ENCODE results near the gene CRIP2. TPM values are rescaled to one million over a fixed set of nuclear protein-coding genes. Genes with fewer than 3 reads are reported as not detected.
A peak's percentile ranks its signal among the peaks of the same experiment; 100 is the strongest.

The CRIP2 gene
- polyA plus RNA-seq, 4 donors = 8.9 to 137 (median 34.6) TPM

- H3K27me3 ChIP-seq (ENCODE audit: control insufficient read depth in 3 of 3, insufficient read depth in 3 of 3, low read length in 3 of 3) = peaks cover 0 to 17% (median 4%) of the 10 kb centered on the region in 3 donors
- WGBS, 3 donors = 63 to 72% (median 69%) methylated on average over 20 of the region's 20 CpGs
- DNase-seq (peak in 1 of 2 donors; percentile 54), FAIRE-seq (no peak)
- H3K4me3 ChIP-seq (ENCODE audit: low read depth in 1 of 3, low read length in 3 of 3) = no peak overlapping the region
- peaks cover 0 to 6% (median 0%) of the 10 kb centered on the region in 3 donors for H3K36me3 ChIP-seq (ENCODE audit: control insufficient read depth in 3 of 3, insufficient read depth in 2 of 3, low read depth in 1 of 3, low read length in 3 of 3)
- peaks cover 2 to 71% (median 7%) of the 10 kb centered on the region in 3 donors for H3K4me1 ChIP-seq (ENCODE audit: control insufficient read depth in 3 of 3, insufficient read depth in 2 of 3, low read depth in 1 of 3, low read length in 2 of 3)
- no peaks in the 10 kb centered on the region for H3K9me3 ChIP-seq (ENCODE audit: control insufficient read depth in 2 of 2, insufficient read depth in 1 of 2, low read depth in 1 of 2, low read length in 1 of 2)
- peak overlapping the region in 1 of 3 donors; percentile 98 for H3K27ac ChIP-seq (ENCODE audit: low read depth in 1 of 3, low read length in 2 of 3)
Observed at GRCh38 chr14:105484069-105484996, 9.7 kb downstream of the CRIP2 start.

- FAIRE-seq = no peak
- WGBS, 3 donors = 78 to 85% (median 84%) methylated on average over 14 to 16 of the region's 16 CpGs
- Histone ChIP-seq H3K9me3 (ENCODE audit: control insufficient read depth in 2 of 2, insufficient read depth in 1 of 2, low read depth in 1 of 2, low read length in 1 of 2) (no peaks in the 10 kb centered on the region), H3K4me1 (ENCODE audit: control insufficient read depth in 3 of 3, insufficient read depth in 2 of 3, low read depth in 1 of 3, low read length in 2 of 3) (peaks cover 2 to 73% (median 7%) of the 10 kb centered on the region in 3 donors), H3K27ac (ENCODE audit: low read depth in 1 of 3, low read length in 2 of 3) (peak overlapping the region in 1 of 3 donors; percentile 96), H3K27me3 (ENCODE audit: control insufficient read depth in 3 of 3, insufficient read depth in 3 of 3, low read length in 3 of 3) (peaks cover 0 to 11% (median 0%) of the 10 kb centered on the region in 3 donors), H3K36me3 (ENCODE audit: control insufficient read depth in 3 of 3, insufficient read depth in 2 of 3, low read depth in 1 of 3, low read length in 3 of 3) (peaks cover 0 to 2% (median 0%) of the 10 kb centered on the region in 3 donors), H3K4me3 (ENCODE audit: low read depth in 1 of 3, low read length in 3 of 3) (no peak overlapping the region)
- no peak for DNase-seq
Observed at GRCh38 chr14:105484997-105485393, 10.4 kb downstream of the CRIP2 start.

GRCh38 chr14:105485739-105486162 lies 11.1 kb downstream of the CRIP2 start:
- Histone ChIP-seq H3K27me3 (ENCODE audit: control insufficient read depth in 3 of 3, insufficient read depth in 3 of 3, low read length in 3 of 3) (peaks cover 0 to 10% (median 0%) of the 10 kb centered on the region in 3 donors), H3K9me3 (ENCODE audit: control insufficient read depth in 2 of 2, insufficient read depth in 1 of 2, low read depth in 1 of 2, low read length in 1 of 2) (no peaks in the 10 kb centered on the region), H3K27ac (ENCODE audit: low read depth in 1 of 3, low read length in 2 of 3) (peak overlapping the region in 1 of 3 donors; percentile 96), H3K4me1 (ENCODE audit: control insufficient read depth in 3 of 3, insufficient read depth in 2 of 3, low read depth in 1 of 3, low read length in 2 of 3) (peaks cover 2 to 67% (median 7%) of the 10 kb centered on the region in 3 donors), H3K4me3 (ENCODE audit: low read depth in 1 of 3, low read length in 3 of 3) (no peak overlapping the region), H3K36me3 (ENCODE audit: control insufficient read depth in 3 of 3, insufficient read depth in 2 of 3, low read depth in 1 of 3, low read length in 3 of 3) (peaks cover 0 to 2% (median 0%) of the 10 kb centered on the region in 3 donors)
- FAIRE-seq = no peak
- DNase-seq = peak; percentile 51 to 69
- 16 to 35% (median 31%) methylated on average over 11 to 12 of the region's 12 CpGs for WGBS, 3 donors

- DNase-seq (peak; percentile 42 to 64), FAIRE-seq (no peak)
- H3K27me3 ChIP-seq (ENCODE audit: control insufficient read depth in 3 of 3, insufficient read depth in 3 of 3, low read length in 3 of 3) = peaks cover 0 to 10% (median 0%) of the 10 kb centered on the region in 3 donors
- peaks cover 2 to 62% (median 7%) of the 10 kb centered on the region in 3 donors for H3K4me1 ChIP-seq (ENCODE audit: control insufficient read depth in 3 of 3, insufficient read depth in 2 of 3, low read depth in 1 of 3, low read length in 2 of 3)
- 3 to 8% (median 8%) methylated on average over 48 to 56 of the region's 56 CpGs for WGBS, 3 donors
- H3K4me3 ChIP-seq (ENCODE audit: low read depth in 1 of 3, low read length in 3 of 3) = peak within 1 kb of the TSS; percentile 51 to 70 (median 65)
- no peaks in the 10 kb centered on the region for H3K9me3 ChIP-seq (ENCODE audit: control insufficient read depth in 2 of 2, insufficient read depth in 1 of 2, low read depth in 1 of 2, low read length in 1 of 2)
- peaks cover 0 to 2% (median 0%) of the 10 kb centered on the region in 3 donors for H3K36me3 ChIP-seq (ENCODE audit: control insufficient read depth in 3 of 3, insufficient read depth in 2 of 3, low read depth in 1 of 3, low read length in 3 of 3)
- H3K27ac ChIP-seq (ENCODE audit: low read depth in 1 of 3, low read length in 2 of 3) = peak within 1 kb of the TSS; percentile 79 to 96 (median 94)
Observed at GRCh38 chr14:105486163-105486973, 11.7 kb downstream of the CRIP2 start, which contains the start of gene CRIP1. Gene CRIP1, plus strand, starts transcription at chr14:105486886. Its CDS starts 374 bp downstream, at chr14:105487260.

- Histone ChIP-seq H3K9me3 (ENCODE audit: control insufficient read depth in 2 of 2, insufficient read depth in 1 of 2, low read depth in 1 of 2, low read length in 1 of 2) (no peaks in the 10 kb centered on the region), H3K4me3 (ENCODE audit: low read depth in 1 of 3, low read length in 3 of 3) (peak overlapping the region; percentile 51 to 70 (median 65)), H3K36me3 (ENCODE audit: control insufficient read depth in 3 of 3, insufficient read depth in 2 of 3, low read depth in 1 of 3, low read length in 3 of 3) (peaks cover 0 to 2% (median 0%) of the 10 kb centered on the region in 3 donors), H3K4me1 (ENCODE audit: control insufficient read depth in 3 of 3, insufficient read depth in 2 of 3, low read depth in 1 of 3, low read length in 2 of 3) (peaks cover 2 to 56% (median 7%) of the 10 kb centered on the region in 3 donors), H3K27me3 (ENCODE audit: control insufficient read depth in 3 of 3, insufficient read depth in 3 of 3, low read length in 3 of 3) (peaks cover 0 to 10% (median 0%) of the 10 kb centered on the region in 3 donors), H3K27ac (ENCODE audit: low read depth in 1 of 3, low read length in 2 of 3) (peak overlapping the region; percentile 79 to 96 (median 94))
- no peak for FAIRE-seq
- peak; percentile 77 to 80 for DNase-seq
- 1% methylated on average over 40 to 45 of the region's 45 CpGs for WGBS, 3 donors
Observed at GRCh38 chr14:105486974-105487448, 12.4 kb downstream of the CRIP2 start.

- Histone ChIP-seq H3K9me3 (ENCODE audit: control insufficient read depth in 2 of 2, insufficient read depth in 1 of 2, low read depth in 1 of 2, low read length in 1 of 2) (no peaks in the 10 kb centered on the region), H3K27me3 (ENCODE audit: control insufficient read depth in 3 of 3, insufficient read depth in 3 of 3, low read length in 3 of 3) (peaks cover 0 to 10% (median 0%) of the 10 kb centered on the region in 3 donors), H3K4me1 (ENCODE audit: control insufficient read depth in 3 of 3, insufficient read depth in 2 of 3, low read depth in 1 of 3, low read length in 2 of 3) (peaks cover 0 to 51% (median 2%) of the 10 kb centered on the region in 3 donors), H3K36me3 (ENCODE audit: control insufficient read depth in 3 of 3, insufficient read depth in 2 of 3, low read depth in 1 of 3, low read length in 3 of 3) (peaks cover 0 to 5% (median 0%) of the 10 kb centered on the region in 3 donors), H3K4me3 (ENCODE audit: low read depth in 1 of 3, low read length in 3 of 3) (peak overlapping the region; percentile 51 to 70 (median 65)), H3K27ac (ENCODE audit: low read depth in 1 of 3, low read length in 2 of 3) (peak overlapping the region; percentile 79 to 96 (median 94))
- DNase-seq = peak; percentile 66 to 70
- WGBS, 3 donors = 0 to 2% (median 1%) methylated on average over 32 to 48 of the region's 48 CpGs
- no peak for FAIRE-seq
Observed at GRCh38 chr14:105487449-105487985, 12.9 kb downstream of the CRIP2 start.

GRCh38 chr14:105487986-105488777 lies 13.6 kb downstream of the CRIP2 start:
- FAIRE-seq = no peak
- H3K27ac ChIP-seq (ENCODE audit: low read depth in 1 of 3, low read length in 2 of 3) = peak overlapping the region; percentile 79 to 96 (median 94)

More at GRCh38 chr14:105487986-105488777, 13.6 kb downstream of the CRIP2 start:
- H3K4me1 ChIP-seq (ENCODE audit: control insufficient read depth in 3 of 3, insufficient read depth in 2 of 3, low read depth in 1 of 3, low read length in 2 of 3) = peaks cover 0 to 45% (median 2%) of the 10 kb centered on the region in 3 donors
- peaks cover 0 to 10% (median 0%) of the 10 kb centered on the region in 3 donors for H3K27me3 ChIP-seq (ENCODE audit: control insufficient read depth in 3 of 3, insufficient read depth in 3 of 3, low read length in 3 of 3)
- 25 to 49% (median 44%) methylated on average over 24 to 26 of the region's 26 CpGs for WGBS, 3 donors
- H3K36me3 ChIP-seq (ENCODE audit: control insufficient read depth in 3 of 3, insufficient read depth in 2 of 3, low read depth in 1 of 3, low read length in 3 of 3) = peaks cover 0 to 5% (median 0%) of the 10 kb centered on the region in 3 donors
- peak overlapping the region; percentile 51 to 70 (median 65) for H3K4me3 ChIP-seq (ENCODE audit: low read depth in 1 of 3, low read length in 3 of 3)
- no peaks in the 10 kb centered on the region for H3K9me3 ChIP-seq (ENCODE audit: control insufficient read depth in 2 of 2, insufficient read depth in 1 of 2, low read depth in 1 of 2, low read length in 1 of 2)
- DNase-seq = peak; percentile 19 to 39

Data from small intestine (tissue), 7 donors.